HG02938 (cell line): ENCODE data around the gene SKA2.
"Not testable (repeated sequence)": the region's sequence is repeated elsewhere in the genome, so short reads cannot be mapped to it uniquely, and the experiment has no call there.

Source experiments
- ATAC-seq: cut with Tn5 transposase; IDR thresholded peaks from one replicate; pipeline ENCODE4 v1.9.1; 2021; ENCODE audit warnings: mild to moderate bottlenecking, moderate library complexity; ENCODE audit not compliant: unreplicated experiment

Gene SKA2

GRCh38 chr17:59152925-59153324, 2.1 kb downstream of the SKA2 start:
- no peak for ATAC-seq

- no peak for ATAC-seq
Observed at GRCh38 chr17:59151591-59151990, 3.4 kb downstream of the SKA2 start.

GRCh38 chr17:59151006-59151405, 4.0 kb downstream of the SKA2 start:
- no peak for ATAC-seq

- no peak for ATAC-seq
Observed at GRCh38 chr17:59149841-59150511, 5.0 kb downstream of the SKA2 start.

GRCh38 chr17:59149051-59149450, 5.9 kb downstream of the SKA2 start:
- ATAC-seq, result no peak

GRCh38 chr17:59145571-59146096, 9.4 kb downstream of the SKA2 start:
- no peak for ATAC-seq

GRCh38 chr17:59141860-59142259, 13.1 kb downstream of the SKA2 start:
- ATAC-seq, result no peak

- ATAC-seq, result no peak
Observed at GRCh38 chr17:59139939-59140338, 15.0 kb downstream of the SKA2 start.

- ATAC-seq, result not testable (repeated sequence)
Observed at GRCh38 chr17:59138339-59138738, 16.6 kb downstream of the SKA2 start.

- no peak for ATAC-seq
Observed at GRCh38 chr17:59131131-59131530, 23.9 kb downstream of the SKA2 start.

- no peak for ATAC-seq
Observed at GRCh38 chr17:59129814-59130213, 25.2 kb downstream of the SKA2 start.

GRCh38 chr17:59126809-59127417, 28.1 kb downstream of the SKA2 start:
- no peak for ATAC-seq

- no peak for ATAC-seq
Observed at GRCh38 chr17:59124665-59125064, 30.3 kb downstream of the SKA2 start.

GRCh38 chr17:59121901-59122480, 33.0 kb downstream of the SKA2 start:
- no peak for ATAC-seq

- no peak for ATAC-seq
Observed at GRCh38 chr17:59115474-59115873, 39.5 kb downstream of the SKA2 start.

- ATAC-seq, result no peak
Observed at GRCh38 chr17:59111539-59111938, 43.4 kb downstream of the SKA2 start.

- ATAC-seq, result no peak
Observed at GRCh38 chr17:59110973-59111372, 44.0 kb downstream of the SKA2 start.

- ATAC-seq, result no peak
Observed at GRCh38 chr17:59108400-59109102, 46.4 kb downstream of the SKA2 start.

GRCh38 chr17:59107306-59107670, 47.7 kb downstream of the SKA2 start:
- no peak for ATAC-seq

GRCh38 chr17:59106463-59107305, 48.3 kb downstream of the SKA2 start, which contains the start of gene TRIM37:
Gene TRIM37 (minus strand): TSS chr17:59106880. CDS start chr17:59106461, 419 bp downstream.
- peak; percentile 88 for ATAC-seq
